ENCODE data around the gene DIPK1A. TPM values are rescaled to one million over a fixed set of nuclear protein-coding genes. Genes with fewer than 3 reads are reported as not detected.

Gene DIPK1A
- total and polyA plus RNA-seq, 9 donors: 5.9 to 11.0 (median 9.1) TPM

GRCh38 chr1:92831762-92832536, 129.3 kb downstream of the DIPK1A start, which contains the start of gene RPL5:
Gene RPL5, plus strand, starts transcription at chr1:92832040. Its CDS starts 75 bp downstream, at chr1:92832115.
- Histone ChIP-seq H3K27ac (ENCODE audit: low read length) (peak within 1 kb of the TSS; percentile 90), H3K4me1 (ENCODE audit: control insufficient read depth, insufficient read depth, low read length) (peaks cover 7% of the 10 kb centered on the region), H3K27me3 (ENCODE audit: control insufficient read depth, insufficient read depth, low read length) (no peaks in the 10 kb centered on the region), H3K9me3 (replicated peaks; ENCODE audit: control insufficient read depth, low read depth, low read length) (no peaks in the 10 kb centered on the region), H3K4me3 (ENCODE audit: low read length) (peak within 1 kb of the TSS; percentile 99), H3K36me3 (ENCODE audit: control insufficient read depth, insufficient read depth, low read length) (peaks cover 22% of the 10 kb centered on the region)
- under 1% methylated on average over 49 of the region's 57 CpGs for WGBS (ENCODE audit: insufficient coverage)
- peak; percentile 99 for DNase-seq

DNA sequence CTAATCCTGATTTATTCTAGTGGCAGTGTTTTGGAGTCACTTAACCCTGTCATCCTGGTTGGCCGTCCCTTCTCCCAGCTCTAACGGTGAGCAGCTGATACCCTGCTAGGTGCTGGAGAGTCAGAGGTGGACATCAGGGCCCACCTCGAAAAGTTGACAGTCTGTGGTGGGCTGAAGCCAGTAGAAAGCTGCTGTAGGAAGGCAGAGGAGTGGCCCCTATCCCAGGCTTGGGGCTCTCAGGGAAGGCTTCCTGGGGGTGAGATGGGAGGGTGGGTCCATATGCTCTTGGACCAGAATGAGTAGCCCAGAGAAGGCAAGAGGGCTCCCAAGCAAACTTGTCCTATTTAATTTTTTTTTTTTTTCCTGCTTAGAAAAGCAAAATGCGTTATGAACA, 129.9 kb downstream of the DIPK1A start:
- peak; percentile 4 for DNase-seq
- Histone ChIP-seq H3K27ac (ENCODE audit: low read length) (no peak overlapping the region), H3K4me3 (ENCODE audit: low read length) (no peak overlapping the region), H3K27me3 (ENCODE audit: control insufficient read depth, insufficient read depth, low read length) (no peaks in the 10 kb centered on the region), H3K36me3 (ENCODE audit: control insufficient read depth, insufficient read depth, low read length) (peaks cover 20% of the 10 kb centered on the region), H3K4me1 (ENCODE audit: control insufficient read depth, insufficient read depth, low read length) (peaks cover 7% of the 10 kb centered on the region), H3K9me3 (replicated peaks; ENCODE audit: control insufficient read depth, low read depth, low read length) (no peaks in the 10 kb centered on the region)
- 67% methylated on average over 3 of the region's 4 CpGs for WGBS (ENCODE audit: insufficient coverage)

- DNase-seq: no peak
- WGBS (ENCODE audit: insufficient coverage): no CpG with 5 or more reads among the region's 6 CpGs
- Histone ChIP-seq H3K4me1 (ENCODE audit: control insufficient read depth, insufficient read depth, low read length) (peaks cover 3% of the 10 kb centered on the region), H3K4me3 (ENCODE audit: low read length) (no peak overlapping the region), H3K27me3 (ENCODE audit: control insufficient read depth, insufficient read depth, low read length) (no peaks in the 10 kb centered on the region), H3K27ac (ENCODE audit: low read length) (no peak overlapping the region), H3K36me3 (ENCODE audit: control insufficient read depth, insufficient read depth, low read length) (no peaks in the 10 kb centered on the region), H3K9me3 (replicated peaks; ENCODE audit: control insufficient read depth, low read depth, low read length) (no peaks in the 10 kb centered on the region)
Measured at GRCh38 chr1:92826792-92827191, 134.5 kb downstream of the DIPK1A start.

DNA sequence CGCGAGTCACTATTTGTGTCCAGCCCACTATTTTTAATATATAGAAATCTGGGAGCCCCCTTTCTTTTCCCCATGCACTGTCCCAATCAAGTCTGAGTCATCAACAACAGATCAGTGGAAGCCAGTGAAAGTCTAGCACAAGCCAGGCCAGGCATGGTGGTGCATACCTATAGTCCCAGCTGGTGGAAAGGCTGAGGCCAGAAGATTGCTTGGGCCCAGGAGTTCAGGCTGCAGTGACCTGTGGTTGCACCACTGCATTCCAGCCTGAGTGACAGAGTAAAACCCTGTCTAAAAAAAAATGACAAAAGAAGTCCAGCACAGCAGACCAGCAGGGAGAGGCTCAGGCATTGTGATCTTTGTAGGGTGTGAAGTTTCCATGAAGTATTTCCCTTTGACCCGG, 138.4 kb downstream of the DIPK1A start:
- no peak overlapping the region for H3K4me3 ChIP-seq (ENCODE audit: low read length)
- no peaks in the 10 kb centered on the region for H3K27me3 ChIP-seq (ENCODE audit: control insufficient read depth, insufficient read depth, low read length)
- H3K9me3 ChIP-seq (replicated peaks; ENCODE audit: control insufficient read depth, low read depth, low read length): no peaks in the 10 kb centered on the region
- WGBS (ENCODE audit: insufficient coverage): no CpG with 5 or more reads among the region's 3 CpGs
- no peaks in the 10 kb centered on the region for H3K4me1 ChIP-seq (ENCODE audit: control insufficient read depth, insufficient read depth, low read length)
- DNase-seq: peak; percentile 23
- no peaks in the 10 kb centered on the region for H3K36me3 ChIP-seq (ENCODE audit: control insufficient read depth, insufficient read depth, low read length)
- H3K27ac ChIP-seq (ENCODE audit: low read length): no peak overlapping the region

DNA sequence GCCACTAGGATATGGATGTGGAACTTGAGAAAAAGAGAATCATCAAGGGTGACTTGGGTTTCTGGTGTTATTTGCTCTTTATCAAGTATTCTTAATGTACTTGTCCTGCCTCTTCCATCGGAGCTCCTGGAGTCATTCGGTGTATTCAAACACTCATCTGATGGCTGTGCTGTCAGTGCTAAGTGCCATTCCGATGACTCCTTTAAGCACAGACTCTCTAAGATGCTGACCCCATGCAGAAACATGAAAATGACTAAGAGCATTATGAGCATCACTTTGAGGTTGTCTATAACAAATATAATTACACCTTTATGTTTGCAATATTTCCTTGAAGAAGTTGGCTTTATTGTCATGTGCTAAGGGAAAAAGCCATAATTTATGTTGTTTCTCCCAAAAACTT, 140.7 kb downstream of the DIPK1A start:
- no peaks in the 10 kb centered on the region for H3K36me3 ChIP-seq (ENCODE audit: control insufficient read depth, insufficient read depth, low read length)
- WGBS (ENCODE audit: insufficient coverage): no CpG with 5 or more reads among the region's 3 CpGs

DNA sequence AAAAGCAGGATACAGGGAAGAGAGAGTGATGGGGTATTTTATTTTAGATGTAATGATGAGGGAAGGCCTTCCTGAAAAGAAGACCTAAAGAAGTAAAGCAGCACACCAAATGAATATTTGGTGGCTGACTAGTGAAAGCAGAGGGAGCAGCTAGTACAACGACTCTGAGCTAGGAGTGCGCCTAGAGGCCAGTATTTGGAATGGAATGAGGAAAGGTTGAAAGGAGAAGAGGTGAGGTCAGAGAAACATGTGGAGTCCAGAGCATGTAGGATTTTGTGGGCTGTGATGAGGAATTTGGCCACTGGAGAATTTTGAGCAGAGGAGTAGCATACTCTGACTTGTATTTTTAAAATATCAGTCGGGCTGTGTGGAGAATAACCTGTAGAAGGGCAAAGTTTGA, 141.2 kb downstream of the DIPK1A start:
- H3K27me3 ChIP-seq (ENCODE audit: control insufficient read depth, insufficient read depth, low read length): no peaks in the 10 kb centered on the region
- H3K27ac ChIP-seq (ENCODE audit: low read length): no peak overlapping the region
- no peak for DNase-seq
- H3K4me1 ChIP-seq (ENCODE audit: control insufficient read depth, insufficient read depth, low read length): no peaks in the 10 kb centered on the region
- 40% methylated on average over 3 of the region's 3 CpGs for WGBS (ENCODE audit: insufficient coverage)
- no peaks in the 10 kb centered on the region for H3K36me3 ChIP-seq (ENCODE audit: control insufficient read depth, insufficient read depth, low read length)
- no peaks in the 10 kb centered on the region for H3K9me3 ChIP-seq (replicated peaks; ENCODE audit: control insufficient read depth, low read depth, low read length)
- H3K4me3 ChIP-seq (ENCODE audit: low read length): no peak overlapping the region

More for the DNA sequence above, 140.7 kb downstream of the DIPK1A start:
- Histone ChIP-seq H3K4me1 (ENCODE audit: control insufficient read depth, insufficient read depth, low read length) (no peaks in the 10 kb centered on the region), H3K27me3 (ENCODE audit: control insufficient read depth, insufficient read depth, low read length) (no peaks in the 10 kb centered on the region), H3K4me3 (ENCODE audit: low read length) (no peak overlapping the region), H3K9me3 (replicated peaks; ENCODE audit: control insufficient read depth, low read depth, low read length) (no peaks in the 10 kb centered on the region), H3K27ac (ENCODE audit: low read length) (no peak overlapping the region)
- DNase-seq: no peak

DNA sequence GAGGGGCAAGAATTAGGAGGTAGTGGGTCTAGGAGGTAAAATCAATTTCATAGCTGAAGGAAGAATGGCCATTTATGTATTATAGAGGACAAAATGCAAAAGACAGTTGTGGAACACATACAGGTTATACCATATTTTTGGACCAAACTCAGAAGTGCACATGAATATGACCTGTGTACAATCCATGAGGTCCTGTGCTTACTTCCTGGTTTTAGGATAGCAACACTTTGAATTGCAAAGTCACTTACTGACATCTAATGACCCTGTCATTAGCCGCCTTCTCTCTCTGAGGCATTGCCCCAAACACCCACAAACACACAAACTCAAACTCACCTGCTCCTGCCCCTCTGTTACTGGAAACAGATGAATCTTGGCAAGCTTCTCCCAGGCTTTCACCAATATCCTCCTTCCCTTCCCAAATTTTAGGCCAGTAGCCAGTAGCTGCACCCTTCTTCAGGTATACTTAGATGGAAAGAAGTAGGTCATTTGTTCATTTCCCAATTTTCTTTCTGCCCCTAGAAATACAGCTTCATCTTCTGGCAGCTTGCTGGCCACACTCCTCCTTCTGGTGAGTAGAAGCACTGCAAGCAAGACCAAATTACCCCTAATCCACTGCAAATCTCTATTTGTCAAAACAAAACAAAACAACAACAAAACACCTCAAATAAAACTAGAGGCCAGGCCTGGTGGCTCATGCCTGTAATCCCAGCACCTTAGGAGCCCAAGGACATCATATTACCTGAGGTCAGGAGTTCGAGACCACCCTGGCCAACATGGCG, 143.1 kb downstream of the DIPK1A start:
- no peak overlapping the region for H3K4me3 ChIP-seq (ENCODE audit: low read length)
- peak; percentile 23 for DNase-seq
- no peak overlapping the region for H3K27ac ChIP-seq (ENCODE audit: low read length)
- H3K4me1 ChIP-seq (ENCODE audit: control insufficient read depth, insufficient read depth, low read length): no peaks in the 10 kb centered on the region
- H3K36me3 ChIP-seq (ENCODE audit: control insufficient read depth, insufficient read depth, low read length): no peaks in the 10 kb centered on the region
- H3K27me3 ChIP-seq (ENCODE audit: control insufficient read depth, insufficient read depth, low read length): no peaks in the 10 kb centered on the region
- no peaks in the 10 kb centered on the region for H3K9me3 ChIP-seq (replicated peaks; ENCODE audit: control insufficient read depth, low read depth, low read length)
- 86% methylated on average over 3 of the region's 3 CpGs for WGBS (ENCODE audit: insufficient coverage)

DNA sequence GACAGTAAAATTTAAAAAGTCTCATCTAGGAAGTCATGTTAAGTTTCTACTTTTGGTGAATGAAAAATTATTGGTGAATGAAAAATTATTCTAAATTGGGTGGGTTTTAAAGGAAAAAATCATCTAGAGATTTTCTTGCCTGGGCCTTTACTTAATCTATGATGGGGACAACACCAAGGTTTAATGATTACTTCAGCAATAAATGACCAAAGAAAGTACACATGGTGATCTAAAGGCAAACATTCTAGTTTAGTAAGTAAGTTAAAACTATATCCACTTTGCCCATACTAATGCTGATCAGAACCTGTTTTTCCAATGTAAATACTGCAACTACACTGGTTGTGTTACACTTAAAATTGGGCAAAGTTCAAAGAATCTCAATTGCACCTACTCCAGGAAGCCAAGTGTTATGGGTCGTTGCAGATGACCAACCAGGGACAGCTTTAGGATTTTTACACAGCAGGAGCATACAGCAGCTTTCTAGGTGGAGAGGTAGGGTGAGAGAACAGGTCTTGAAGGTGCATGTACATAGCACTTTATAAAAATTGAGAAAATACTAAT, 144.0 kb downstream of the DIPK1A start:
- no peak for DNase-seq
- Histone ChIP-seq H3K4me1 (ENCODE audit: control insufficient read depth, insufficient read depth, low read length) (no peaks in the 10 kb centered on the region), H3K27ac (ENCODE audit: low read length) (no peak overlapping the region), H3K9me3 (replicated peaks; ENCODE audit: control insufficient read depth, low read depth, low read length) (no peaks in the 10 kb centered on the region), H3K27me3 (ENCODE audit: control insufficient read depth, insufficient read depth, low read length) (no peaks in the 10 kb centered on the region), H3K36me3 (ENCODE audit: control insufficient read depth, insufficient read depth, low read length) (no peaks in the 10 kb centered on the region), H3K4me3 (ENCODE audit: low read length) (no peak overlapping the region)
- 17% methylated on average over 1 of the region's 1 CpG for WGBS (ENCODE audit: insufficient coverage)

DNA sequence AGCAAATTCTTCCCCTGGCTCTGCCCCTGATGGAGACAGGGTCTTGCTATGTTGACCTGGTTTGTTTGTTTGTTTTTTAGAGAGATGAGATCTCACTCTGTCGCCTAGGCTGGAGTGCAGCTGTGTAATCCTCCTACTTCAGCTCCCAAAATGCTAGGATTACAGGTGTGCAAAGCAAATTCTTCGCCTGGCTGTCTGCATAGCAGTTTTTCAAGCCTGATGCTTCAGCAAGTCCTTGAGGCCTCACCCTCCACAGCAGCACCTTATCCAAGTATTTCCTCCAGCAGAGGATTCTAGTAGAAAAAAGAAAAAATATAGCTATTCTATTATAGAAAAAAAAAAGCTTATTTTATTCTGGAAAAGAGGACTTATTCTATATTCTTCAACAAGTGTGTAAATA, 144.5 kb downstream of the DIPK1A start:
- no peaks in the 10 kb centered on the region for H3K4me1 ChIP-seq (ENCODE audit: control insufficient read depth, insufficient read depth, low read length)
- 40% methylated on average over 1 of the region's 2 CpGs for WGBS (ENCODE audit: insufficient coverage)

DNA sequence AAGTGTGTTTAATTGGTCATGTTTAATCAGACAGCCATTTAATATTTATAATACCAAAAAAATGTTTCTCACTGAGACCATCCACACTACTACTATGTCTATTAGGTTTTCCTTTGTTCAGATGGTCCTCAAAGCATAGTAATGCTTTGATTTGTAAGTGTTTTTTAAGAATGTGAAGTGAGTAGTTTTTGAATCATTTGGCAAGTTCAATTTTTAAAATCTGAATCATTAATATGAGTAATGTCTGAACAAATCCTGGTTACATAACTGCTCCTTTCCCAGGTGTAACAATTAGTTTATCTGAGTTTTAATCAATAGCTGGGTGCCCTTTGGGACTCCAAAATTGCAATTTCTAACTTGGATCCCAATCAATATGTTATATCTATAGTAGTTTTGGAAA, 152.9 kb downstream of the DIPK1A start:
- no peak for DNase-seq
- H3K4me1 ChIP-seq (ENCODE audit: control insufficient read depth, insufficient read depth, low read length): no peaks in the 10 kb centered on the region
- no peak overlapping the region for H3K4me3 ChIP-seq (ENCODE audit: low read length)
- H3K36me3 ChIP-seq (ENCODE audit: control insufficient read depth, insufficient read depth, low read length): no peaks in the 10 kb centered on the region
- H3K27me3 ChIP-seq (ENCODE audit: control insufficient read depth, insufficient read depth, low read length): no peaks in the 10 kb centered on the region
- no peaks in the 10 kb centered on the region for H3K9me3 ChIP-seq (replicated peaks; ENCODE audit: control insufficient read depth, low read depth, low read length)
- no peak overlapping the region for H3K27ac ChIP-seq (ENCODE audit: low read length)

More for the DNA sequence above, 144.5 kb downstream of the DIPK1A start:
- Histone ChIP-seq H3K27ac (ENCODE audit: low read length) (no peak overlapping the region), H3K9me3 (replicated peaks; ENCODE audit: control insufficient read depth, low read depth, low read length) (no peaks in the 10 kb centered on the region), H3K27me3 (ENCODE audit: control insufficient read depth, insufficient read depth, low read length) (no peaks in the 10 kb centered on the region), H3K36me3 (ENCODE audit: control insufficient read depth, insufficient read depth, low read length) (no peaks in the 10 kb centered on the region), H3K4me3 (ENCODE audit: low read length) (no peak overlapping the region)
- no peak for DNase-seq
